Peyer's patch (tissue), 4 donors: ENCODE results near the gene TRIM17. TPM values are rescaled to one million over a fixed set of nuclear protein-coding genes. Genes with fewer than 3 reads are reported as not detected.

ENCODE experiments used
- DNase-seq, 3 donors: peaks; one replicate each; pipeline ENCODE4 v3.0.0-alpha.2; 2017 to 2019
- H3K27ac ChIP-seq, 4 donors: fragments of 200-600 bp; sonication (generic); one replicate each; pipeline ENCODE4 v1.5.1; 2016 to 2019
- H3K27me3 ChIP-seq, 2 donors: fragments of 200-600 bp; sonication (generic); one replicate each; pipeline ENCODE4 v1.5.1; 2019
- H3K36me3 ChIP-seq, 3 donors: fragments of 200-600 bp; sonication (generic); one replicate each; pipeline ENCODE4 v1.5.1; 2016 to 2019
- H3K4me1 ChIP-seq, 4 donors: fragments of 200-600 bp; sonication (generic); one replicate each; pipeline ENCODE4 v1.5.1; 2016 to 2019
- H3K4me3 ChIP-seq, 4 donors: fragments of 200-600 bp; sonication (generic); 1 replicate in 3 of 4; 2 replicates in 1 of 4; pipeline ENCODE4 v1.5.1; 2016 to 2019; ENCODE audit warnings: mild to moderate bottlenecking in 1 of 4
- H3K9me3 ChIP-seq, 4 donors: fragments of 200-600 bp; sonication (generic); one replicate each; pipeline ENCODE4 v1.5.1; 2016 to 2019; ENCODE audit warnings: mild to moderate bottlenecking in 1 of 4
- POLR2A ChIP-seq, 2 donors: fragments of 450-650 bp; IDR thresholded peaks; one replicate each; pipeline ENCODE4 v1.5.1; 2017; ENCODE audit warnings: antibody characterized with exemption in 2 of 2, mild to moderate bottlenecking in 2 of 2, moderate library complexity in 2 of 2
- total RNA-seq, 4 donors: library from RNA; depleted of rRNA; stranded (reverse); fragments of >200 nt; gene quantifications; one replicate each; pipeline ENCODE4 v1.1.0, GENCODE V29; 2016
- TF ChIP-seq, protein P1 (sequence below), 6 experiments: fragments of 450-650 bp in 4 of 6; fragments of 200-600 bp in 2 of 6; sonication (generic) in 1 of 6; IDR thresholded peaks; one replicate each; pipeline ENCODE4 v1.5.1; 2017 to 2019; ENCODE audit warnings: antibody characterized with exemption in 6 of 6, mild to moderate bottlenecking in 3 of 6, moderate library complexity in 1 of 6

Gene TRIM17
- total RNA-seq, 4 donors from 2014 or later: 2.5 to 2.7 TPM; not detected in 2

- Histone ChIP-seq H3K36me3 (peaks cover 0 to 70% (median 0%) of the 10 kb centered on the region in 3 donors), H3K4me1 (peaks cover 4 to 29% (median 14%) of the 10 kb centered on the region in 4 donors)
- peak in 2 of 3 donors; percentile 38 to 45 for DNase-seq
Measured at GRCh38 chr1:228400692-228401454, 15.8 kb downstream of the TRIM17 start.

GRCh38 chr1:228400237-228400651, 16.4 kb downstream of the TRIM17 start:
- Histone ChIP-seq H3K36me3 (peaks cover 0 to 76% (median 0%) of the 10 kb centered on the region in 3 donors), H3K27ac (no peak overlapping the region), H3K9me3 (no peaks in the 10 kb centered on the region), H3K4me1 (peaks cover 4 to 24% (median 9%) of the 10 kb centered on the region in 4 donors), H3K4me3 (no peak overlapping the region), H3K27me3 (no peaks in the 10 kb centered on the region)
- DNase-seq: peak in 2 of 3 donors; percentile 37 to 44
- TF ChIP-seq, protein P1, sequence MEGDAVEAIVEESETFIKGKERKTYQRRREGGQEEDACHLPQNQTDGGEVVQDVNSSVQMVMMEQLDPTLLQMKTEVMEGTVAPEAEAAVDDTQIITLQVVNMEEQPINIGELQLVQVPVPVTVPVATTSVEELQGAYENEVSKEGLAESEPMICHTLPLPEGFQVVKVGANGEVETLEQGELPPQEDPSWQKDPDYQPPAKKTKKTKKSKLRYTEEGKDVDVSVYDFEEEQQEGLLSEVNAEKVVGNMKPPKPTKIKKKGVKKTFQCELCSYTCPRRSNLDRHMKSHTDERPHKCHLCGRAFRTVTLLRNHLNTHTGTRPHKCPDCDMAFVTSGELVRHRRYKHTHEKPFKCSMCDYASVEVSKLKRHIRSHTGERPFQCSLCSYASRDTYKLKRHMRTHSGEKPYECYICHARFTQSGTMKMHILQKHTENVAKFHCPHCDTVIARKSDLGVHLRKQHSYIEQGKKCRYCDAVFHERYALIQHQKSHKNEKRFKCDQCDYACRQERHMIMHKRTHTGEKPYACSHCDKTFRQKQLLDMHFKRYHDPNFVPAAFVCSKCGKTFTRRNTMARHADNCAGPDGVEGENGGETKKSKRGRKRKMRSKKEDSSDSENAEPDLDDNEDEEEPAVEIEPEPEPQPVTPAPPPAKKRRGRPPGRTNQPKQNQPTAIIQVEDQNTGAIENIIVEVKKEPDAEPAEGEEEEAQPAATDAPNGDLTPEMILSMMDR (IDR thresholded peaks at IDR 0.05): no peak
- TF ChIP-seq POLR2A (IDR thresholded peaks at IDR 0.05): no peak

More at GRCh38 chr1:228400692-228401454, 15.8 kb downstream of the TRIM17 start:
- H3K4me3 ChIP-seq: no peak overlapping the region
- no peaks in the 10 kb centered on the region for H3K9me3 ChIP-seq
- no peak overlapping the region for H3K27ac ChIP-seq
- TF ChIP-seq, protein P1 (IDR thresholded peaks at IDR 0.05): no peak
- TF ChIP-seq POLR2A (IDR thresholded peaks at IDR 0.05): no peak
- H3K27me3 ChIP-seq: no peaks in the 10 kb centered on the region

- Histone ChIP-seq H3K27ac (no peak overlapping the region), H3K27me3 (no peaks in the 10 kb centered on the region), H3K36me3 (peaks cover 0 to 81% (median 0%) of the 10 kb centered on the region in 3 donors), H3K9me3 (no peaks in the 10 kb centered on the region), H3K4me1 (peaks cover 0 to 19% (median 5%) of the 10 kb centered on the region in 4 donors), H3K4me3 (no peak overlapping the region)
- DNase-seq: peak in 1 of 3 donors; percentile 38
- TF ChIP-seq, protein P1 (IDR thresholded peaks at IDR 0.05): no peak
- TF ChIP-seq POLR2A (IDR thresholded peaks at IDR 0.05): no peak
Measured at GRCh38 chr1:228399531-228400236, 17.0 kb downstream of the TRIM17 start.

DNA sequence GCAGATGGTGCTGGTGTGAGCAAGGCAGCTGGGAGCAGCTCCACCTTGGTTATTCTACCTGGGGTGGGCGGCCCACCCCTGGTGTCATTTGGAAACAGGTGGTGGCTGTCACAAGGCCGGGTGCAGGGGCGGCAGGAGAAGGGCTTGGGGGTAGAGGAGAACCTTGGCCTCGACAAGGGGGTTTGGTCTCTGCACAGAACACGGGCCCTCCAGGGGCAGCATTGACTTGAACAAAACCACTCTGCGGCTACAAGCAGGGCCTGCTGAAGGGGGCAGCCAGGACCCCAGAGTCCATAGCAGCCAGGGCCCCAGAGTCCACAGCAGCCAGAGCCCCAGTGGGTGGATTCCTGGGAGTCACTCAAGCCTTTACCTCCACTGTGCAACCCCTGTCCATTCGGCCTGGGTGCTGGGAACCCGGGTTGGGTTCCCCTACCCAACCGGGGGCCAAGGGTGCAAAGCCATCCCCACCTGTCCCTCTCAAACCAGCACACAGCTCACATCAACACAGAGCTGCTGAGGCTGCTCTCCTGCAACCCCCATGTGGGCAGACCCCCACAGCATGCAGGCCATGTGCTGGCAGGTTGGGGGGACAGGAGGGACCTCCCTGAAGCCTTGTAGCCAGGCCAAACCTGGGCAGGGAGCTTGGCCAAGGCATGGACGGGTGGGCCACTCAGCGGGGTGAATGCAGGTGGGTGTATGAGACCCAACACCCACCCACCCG, 17.8 kb downstream of the TRIM17 start:
- DNase-seq: no peak
- H3K4me1 ChIP-seq: peaks cover 0 to 12% (median 1%) of the 10 kb centered on the region in 4 donors
- no peak overlapping the region for H3K4me3 ChIP-seq
- H3K9me3 ChIP-seq: no peaks in the 10 kb centered on the region
- TF ChIP-seq, protein P1 (IDR thresholded peaks at IDR 0.05): no peak
- no peak for TF ChIP-seq POLR2A (IDR thresholded peaks at IDR 0.05)
- H3K27me3 ChIP-seq: no peaks in the 10 kb centered on the region
- no peak overlapping the region for H3K27ac ChIP-seq
- H3K36me3 ChIP-seq: peaks cover 0 to 89% (median 0%) of the 10 kb centered on the region in 3 donors

GRCh38 chr1:228397966-228398365, 18.7 kb downstream of the TRIM17 start:
- no peaks in the 10 kb centered on the region for H3K9me3 ChIP-seq
- H3K4me1 ChIP-seq: peaks cover 0 to 2% (median 0%) of the 10 kb centered on the region in 4 donors
- H3K27ac ChIP-seq: no peak overlapping the region
- H3K27me3 ChIP-seq: no peaks in the 10 kb centered on the region
- no peak for DNase-seq
- H3K36me3 ChIP-seq: peaks cover 0 to 84% (median 0%) of the 10 kb centered on the region in 3 donors
- no peak overlapping the region for H3K4me3 ChIP-seq
- no peak for TF ChIP-seq POLR2A (IDR thresholded peaks at IDR 0.05)
- TF ChIP-seq, protein P1 (IDR thresholded peaks at IDR 0.05): no peak
